Activated naive CD4-positive, alpha-beta T cell treated with anti-CD3 and anti-CD28 coated beads, Interleukin-2, amount 10 ng/mL, durations not matched to agents 7 days and 5 days (primary cell): ENCODE results near the gene SHC2.
"Not testable (repeated sequence)": the region's sequence is repeated elsewhere in the genome, so short reads cannot be mapped to it uniquely, and the experiment has no call there.

Experiments used
- CTCF ChIA-PET: fragments of 350-600 bp; sonication (Branson Sonifier 250); formaldehyde crosslinking; loops from one replicate; lab custom pipeline; 2021; ENCODE audit warnings: antibody characterized with exemption; lab: Charles Lee
- DNase-seq: peaks from one replicate; pipeline ENCODE4 v3.0.0-alpha.2; 2020
- H3K27ac Mint-ChIP-seq: one replicate; pipeline ENCODE4 v1.8.0; 2021; ENCODE audit warnings: mild to moderate bottlenecking, moderate library complexity, mixed read lengths
- H3K27me3 Mint-ChIP-seq: one replicate; pipeline ENCODE4 v1.8.0; 2021; ENCODE audit warnings: mild to moderate bottlenecking, mixed read lengths
- H3K36me3 Mint-ChIP-seq: one replicate; pipeline ENCODE4 v1.8.0; 2021; ENCODE audit warnings: mixed read lengths
- H3K4me1 Mint-ChIP-seq: one replicate; pipeline ENCODE4 v1.8.0; 2021; ENCODE audit warnings: mixed read lengths
- H3K4me3 Mint-ChIP-seq: one replicate; pipeline ENCODE4 v1.8.0; 2021; ENCODE audit warnings: mild to moderate bottlenecking, moderate library complexity, mixed read lengths
- H3K9me3 Mint-ChIP-seq: one replicate; pipeline ENCODE4 v1.8.0; 2021; ENCODE audit warnings: mixed read lengths

SHC2 gene

GRCh38 chr19:453606-454005 is 7.2 kb downstream of the SHC2 start:
- no peak overlapping the region for H3K4me3 Mint-ChIP-seq
- H3K9me3 Mint-ChIP-seq, result peaks cover 15% of the 10 kb centered on the region

GRCh38 chr19:452829-453228 is 8.0 kb downstream of the SHC2 start:
- CTCF ChIA-PET, result no interaction called here
- Mint-ChIP-seq H3K4me1 (no peaks in the 10 kb centered on the region), H3K4me3 (no peak overlapping the region), H3K27me3 (no peaks in the 10 kb centered on the region), H3K27ac (no peak overlapping the region), H3K9me3 (peaks cover 15% of the 10 kb centered on the region), H3K36me3 (no peaks in the 10 kb centered on the region)
- DNase-seq, result no peak

More at GRCh38 chr19:453606-454005, 7.2 kb downstream of the SHC2 start:
- Mint-ChIP-seq H3K27me3 (peaks cover 2% of the 10 kb centered on the region), H3K36me3 (no peaks in the 10 kb centered on the region), H3K27ac (no peak overlapping the region), H3K4me1 (no peaks in the 10 kb centered on the region)
- no peak for DNase-seq
- CTCF ChIA-PET, result no interaction called here

- H3K9me3 Mint-ChIP-seq, result peaks cover 15% of the 10 kb centered on the region
- H3K27me3 Mint-ChIP-seq, H3K27ac Mint-ChIP-seq, H3K4me1 Mint-ChIP-seq, DNase-seq, H3K4me3 Mint-ChIP-seq, CTCF ChIA-PET, H3K36me3 Mint-ChIP-seq: not testable (repeated sequence)
These were observed 9.8 kb downstream of the SHC2 start for GRCh38 chr19:450912-451481.

DNA sequence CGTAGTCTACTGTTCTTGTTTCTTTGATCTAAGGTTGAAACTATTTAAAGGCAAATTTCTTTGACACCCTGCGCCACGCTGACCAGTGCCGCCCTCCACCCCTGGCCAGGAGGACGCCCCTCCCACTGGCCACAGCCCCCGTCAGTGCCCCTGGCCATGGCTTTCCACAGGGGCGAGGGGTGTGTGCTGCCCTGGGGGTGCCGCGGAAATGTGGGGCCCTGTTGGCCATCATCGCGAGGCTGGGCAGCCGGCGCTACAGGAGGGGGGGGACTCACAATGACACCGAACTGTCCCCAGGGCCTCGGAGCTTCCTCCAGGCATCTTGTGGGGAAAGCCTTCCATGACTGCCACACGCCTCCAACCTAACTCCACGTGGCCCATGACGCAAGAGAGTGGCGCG is 10.9 kb downstream of the SHC2 start:
- no peak overlapping the region for H3K27ac Mint-ChIP-seq
- no peaks in the 10 kb centered on the region for H3K27me3 Mint-ChIP-seq
- no peaks in the 10 kb centered on the region for H3K36me3 Mint-ChIP-seq
- H3K9me3 Mint-ChIP-seq, result peaks cover 15% of the 10 kb centered on the region
- H3K4me3 Mint-ChIP-seq, result no peak overlapping the region
- CTCF ChIA-PET, result no interaction called here
- no peaks in the 10 kb centered on the region for H3K4me1 Mint-ChIP-seq
- no peak for DNase-seq

GRCh38 chr19:447816-448560 is 12.8 kb downstream of the SHC2 start:
- H3K27me3 Mint-ChIP-seq, result no peaks in the 10 kb centered on the region
- CTCF ChIA-PET, result no interaction called here
- no peaks in the 10 kb centered on the region for H3K4me1 Mint-ChIP-seq
- H3K36me3 Mint-ChIP-seq, result no peaks in the 10 kb centered on the region
- H3K27ac Mint-ChIP-seq, result no peak overlapping the region
- DNase-seq, result no peak
- H3K9me3 Mint-ChIP-seq, result peaks cover 17% of the 10 kb centered on the region
- no peak overlapping the region for H3K4me3 Mint-ChIP-seq

DNA sequence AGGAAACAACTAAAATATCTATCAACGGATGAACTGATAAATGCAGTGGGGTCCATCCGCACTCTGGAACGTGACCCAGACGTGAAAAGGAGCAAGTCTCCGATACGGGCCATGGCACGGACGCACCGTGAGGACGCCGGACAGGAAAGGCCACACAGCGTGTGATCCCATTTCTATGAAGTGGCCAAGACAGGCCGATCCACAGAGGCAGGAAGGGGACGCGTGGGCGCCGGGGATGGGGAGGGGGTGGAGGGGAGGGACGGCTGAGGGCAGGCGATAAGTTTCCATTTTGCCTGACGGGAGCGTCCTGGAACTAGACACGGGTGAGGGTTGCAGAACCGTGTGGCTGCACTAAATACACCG is 13.8 kb downstream of the SHC2 start:
- CTCF ChIA-PET, result no interaction called here
- Mint-ChIP-seq H3K36me3 (no peaks in the 10 kb centered on the region), H3K9me3 (peaks cover 16% of the 10 kb centered on the region), H3K4me3 (no peak overlapping the region), H3K4me1 (no peaks in the 10 kb centered on the region), H3K27ac (no peak overlapping the region), H3K27me3 (peaks cover under 1% of the 10 kb centered on the region)
- no peak for DNase-seq

- Mint-ChIP-seq H3K9me3 (peaks cover 6% of the 10 kb centered on the region), H3K4me1 (no peaks in the 10 kb centered on the region), H3K36me3 (no peaks in the 10 kb centered on the region), H3K27ac (no peak overlapping the region), H3K27me3 (peaks cover 9% of the 10 kb centered on the region), H3K4me3 (no peak overlapping the region)
- CTCF ChIA-PET, result no interaction called here
- DNase-seq, result no peak
These were observed 16.1 kb downstream of the SHC2 start for GRCh38 chr19:444677-445210.

GRCh38 chr19:443005-443404 is 17.8 kb downstream of the SHC2 start:
- H3K27me3 Mint-ChIP-seq, result peaks cover 9% of the 10 kb centered on the region
- DNase-seq, result no peak
- no peaks in the 10 kb centered on the region for H3K4me1 Mint-ChIP-seq
- no peak overlapping the region for H3K27ac Mint-ChIP-seq
- CTCF ChIA-PET, result no interaction called here
- no peaks in the 10 kb centered on the region for H3K36me3 Mint-ChIP-seq
- peaks cover 6% of the 10 kb centered on the region for H3K9me3 Mint-ChIP-seq
- no peak overlapping the region for H3K4me3 Mint-ChIP-seq

GRCh38 chr19:442085-442484 is 18.7 kb downstream of the SHC2 start:
- CTCF ChIA-PET, result no interaction called here
- DNase-seq, result no peak
- H3K27ac Mint-ChIP-seq, result no peak overlapping the region
- H3K9me3 Mint-ChIP-seq, result peaks cover 6% of the 10 kb centered on the region
- H3K36me3 Mint-ChIP-seq, result no peaks in the 10 kb centered on the region
- peaks cover 9% of the 10 kb centered on the region for H3K27me3 Mint-ChIP-seq
- H3K4me1 Mint-ChIP-seq, result no peaks in the 10 kb centered on the region
- no peak overlapping the region for H3K4me3 Mint-ChIP-seq

DNA sequence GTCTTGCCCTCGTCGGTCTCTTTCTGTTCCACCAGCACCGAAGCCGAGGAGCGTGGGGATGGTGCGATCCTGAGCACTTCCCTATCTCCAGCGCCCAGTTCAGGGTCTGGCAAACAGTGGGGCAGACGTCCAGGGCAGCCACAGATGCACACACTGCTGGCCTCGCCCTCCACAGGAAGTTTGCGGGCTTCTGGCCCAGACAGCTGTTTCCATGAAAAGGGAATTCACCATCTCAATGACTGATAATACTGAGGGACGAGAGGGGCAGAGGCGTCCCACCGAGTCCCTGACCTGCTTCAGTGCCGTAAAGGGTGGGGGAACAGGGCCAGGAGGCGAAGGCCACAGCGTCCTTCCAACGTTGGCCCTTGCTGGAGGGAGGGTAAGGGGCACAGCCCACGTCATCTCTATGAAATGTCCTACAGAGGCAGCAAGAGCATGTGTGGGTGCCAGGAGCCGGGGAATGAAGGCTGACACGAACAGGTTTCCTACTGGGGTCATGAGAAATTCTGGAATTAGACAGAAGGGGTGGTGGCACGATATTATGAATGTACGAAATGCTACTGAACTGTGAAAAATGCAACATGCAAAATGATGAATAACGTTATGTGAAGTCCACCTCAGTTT is 19.5 kb downstream of the SHC2 start:
- peaks cover 9% of the 10 kb centered on the region for H3K27me3 Mint-ChIP-seq
- no peak overlapping the region for H3K4me3 Mint-ChIP-seq
- CTCF ChIA-PET, result no interaction called here
- H3K36me3 Mint-ChIP-seq, result no peaks in the 10 kb centered on the region
- no peak for DNase-seq
- peaks cover 6% of the 10 kb centered on the region for H3K9me3 Mint-ChIP-seq
- H3K27ac Mint-ChIP-seq, result no peak overlapping the region
- no peaks in the 10 kb centered on the region for H3K4me1 Mint-ChIP-seq

- no peaks in the 10 kb centered on the region for H3K36me3 Mint-ChIP-seq
- H3K4me1 Mint-ChIP-seq, result no peaks in the 10 kb centered on the region
- CTCF ChIA-PET, result no interaction called here
- H3K4me3 Mint-ChIP-seq, result no peak overlapping the region
- no peak for DNase-seq
- peaks cover 9% of the 10 kb centered on the region for H3K27me3 Mint-ChIP-seq
- no peak overlapping the region for H3K27ac Mint-ChIP-seq
- H3K9me3 Mint-ChIP-seq, result peaks cover 6% of the 10 kb centered on the region
These were observed 20.2 kb downstream of the SHC2 start for GRCh38 chr19:440391-441212.

DNA sequence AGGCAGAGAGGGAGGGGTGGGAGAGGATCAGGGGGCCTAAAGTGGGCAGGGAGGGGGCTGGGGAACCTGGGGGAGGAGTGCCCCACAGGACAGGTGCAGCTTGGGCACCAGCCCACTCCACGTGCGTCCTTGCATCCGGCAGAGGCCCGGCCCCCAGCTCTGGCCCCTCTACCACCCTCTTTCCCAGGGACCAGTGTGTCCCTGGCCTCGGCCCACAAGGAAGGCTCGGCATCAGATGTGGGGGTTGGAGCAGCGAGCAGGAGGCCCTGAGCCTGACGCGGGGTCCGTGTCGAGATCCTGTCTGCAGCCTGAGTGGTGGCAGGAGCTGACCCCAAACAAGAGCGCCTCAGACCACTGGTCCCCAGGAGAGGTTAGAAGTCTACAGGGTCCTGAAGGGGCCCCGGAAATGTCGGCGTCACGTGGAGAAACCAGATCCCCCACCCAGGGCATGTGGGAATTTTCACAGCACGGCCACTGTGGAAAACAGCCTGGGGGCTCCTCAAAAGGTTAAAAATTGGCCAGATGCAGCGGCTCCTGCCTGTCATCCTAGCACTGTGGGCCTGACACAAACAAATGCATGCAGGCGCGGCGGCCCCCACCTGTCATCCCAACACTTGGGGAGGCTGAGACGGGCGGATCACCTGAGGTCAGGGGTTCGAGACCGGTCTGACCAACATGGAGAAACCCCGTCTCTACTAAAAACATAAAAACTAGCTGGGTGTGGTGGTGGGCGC is 21.5 kb downstream of the SHC2 start:
- Mint-ChIP-seq H3K27ac (no peak overlapping the region), H3K36me3 (no peaks in the 10 kb centered on the region), H3K4me1 (no peaks in the 10 kb centered on the region), H3K27me3 (peaks cover 9% of the 10 kb centered on the region), H3K4me3 (no peak overlapping the region), H3K9me3 (peaks cover 6% of the 10 kb centered on the region)
- CTCF ChIA-PET, result no interaction called here
- no peak for DNase-seq

DNA sequence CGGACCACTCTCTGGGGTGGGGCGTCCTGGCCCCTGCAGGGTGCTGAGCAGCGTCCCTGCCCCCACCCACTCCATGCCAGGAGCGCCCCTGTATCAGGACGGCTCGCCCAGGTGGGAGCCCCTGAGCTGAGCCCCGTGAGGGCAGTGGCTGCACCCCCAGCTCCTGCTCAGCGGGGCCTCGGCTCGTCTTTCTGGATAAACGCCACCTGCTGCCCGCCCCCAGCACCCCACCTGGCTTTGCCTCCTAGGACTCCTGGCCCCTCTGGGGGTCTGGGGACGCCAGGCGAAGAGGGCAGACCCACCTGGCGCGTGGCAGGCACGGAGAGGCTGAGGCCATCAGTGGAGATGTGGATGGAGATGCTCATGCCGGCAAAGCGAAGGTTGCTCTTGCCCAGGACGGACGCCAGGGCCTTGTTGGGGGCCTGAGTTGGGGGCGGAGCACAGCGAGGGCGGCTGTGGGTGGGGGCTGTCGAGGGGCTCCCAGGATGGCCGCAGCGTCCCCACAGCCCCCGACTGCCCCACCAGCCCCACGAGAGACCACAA is 22.3 kb downstream of the SHC2 start:
- CTCF ChIA-PET, result no interaction called here
- Mint-ChIP-seq H3K27me3 (peaks cover 9% of the 10 kb centered on the region), H3K27ac (no peak overlapping the region), H3K36me3 (no peaks in the 10 kb centered on the region), H3K4me3 (no peak overlapping the region), H3K4me1 (no peaks in the 10 kb centered on the region), H3K9me3 (peaks cover 4% of the 10 kb centered on the region)
- DNase-seq, result no peak
